GM20000 (cell line): ENCODE data around the gene EFNA5.

Experiments
- DNase-seq: peaks from one replicate; pipeline ENCODE4 v3.0.0; 2012; ENCODE audit warnings: low spot score
- TF ChIP-seq, protein P1 (sequence below): IDR thresholded peaks from 2 replicates; pipeline ENCODE4 v1.5.1; 2012; ENCODE audit warnings: mild to moderate bottlenecking, control low read depth; ENCODE audit errors: extremely low read depth, missing control alignments

Gene EFNA5

DNA sequence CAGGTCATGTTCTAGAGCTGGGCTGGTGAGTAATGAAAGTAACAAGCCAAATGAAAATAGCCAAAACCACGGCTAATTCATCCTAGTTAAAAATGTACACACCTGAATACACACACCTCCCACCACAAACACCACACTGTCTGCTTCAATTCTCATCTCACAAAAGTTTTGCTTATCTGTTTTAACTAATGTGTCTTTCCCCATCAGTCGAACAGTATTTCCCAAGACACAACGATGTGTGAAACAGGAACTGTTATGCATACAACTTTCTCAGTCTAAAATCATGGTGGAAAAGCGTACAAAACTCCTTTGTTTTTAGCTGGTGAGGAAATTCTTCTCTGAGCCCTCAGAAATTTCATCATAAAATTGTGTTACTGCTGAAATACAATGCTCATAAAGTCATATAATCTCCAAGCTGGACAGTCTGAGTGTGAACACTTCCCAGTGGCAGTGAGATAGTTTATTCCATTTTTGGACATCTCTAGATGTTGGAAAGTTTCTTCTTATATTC is 242.4 kb downstream of the EFNA5 start:
- no peak for DNase-seq

DNA sequence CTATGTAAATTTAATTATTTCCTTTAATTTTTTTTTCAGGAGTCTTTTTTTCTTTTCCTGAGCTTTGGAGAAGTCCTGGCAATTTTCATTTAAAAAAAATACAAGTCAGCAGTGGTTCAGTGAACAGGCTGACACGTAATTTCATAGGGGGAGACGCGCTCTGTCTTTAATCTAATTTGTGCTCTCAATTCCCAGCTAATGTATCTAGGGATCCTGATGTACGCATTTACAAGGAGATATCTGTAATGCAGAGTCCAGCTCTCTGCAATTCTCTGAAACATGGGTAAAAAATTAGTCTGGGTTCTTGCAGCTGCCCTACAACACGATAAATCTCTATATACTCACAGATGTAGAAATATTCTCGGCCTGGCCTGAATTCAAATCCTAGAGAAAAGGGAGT is 243.9 kb downstream of the EFNA5 start:
- TF ChIP-seq, protein P1, sequence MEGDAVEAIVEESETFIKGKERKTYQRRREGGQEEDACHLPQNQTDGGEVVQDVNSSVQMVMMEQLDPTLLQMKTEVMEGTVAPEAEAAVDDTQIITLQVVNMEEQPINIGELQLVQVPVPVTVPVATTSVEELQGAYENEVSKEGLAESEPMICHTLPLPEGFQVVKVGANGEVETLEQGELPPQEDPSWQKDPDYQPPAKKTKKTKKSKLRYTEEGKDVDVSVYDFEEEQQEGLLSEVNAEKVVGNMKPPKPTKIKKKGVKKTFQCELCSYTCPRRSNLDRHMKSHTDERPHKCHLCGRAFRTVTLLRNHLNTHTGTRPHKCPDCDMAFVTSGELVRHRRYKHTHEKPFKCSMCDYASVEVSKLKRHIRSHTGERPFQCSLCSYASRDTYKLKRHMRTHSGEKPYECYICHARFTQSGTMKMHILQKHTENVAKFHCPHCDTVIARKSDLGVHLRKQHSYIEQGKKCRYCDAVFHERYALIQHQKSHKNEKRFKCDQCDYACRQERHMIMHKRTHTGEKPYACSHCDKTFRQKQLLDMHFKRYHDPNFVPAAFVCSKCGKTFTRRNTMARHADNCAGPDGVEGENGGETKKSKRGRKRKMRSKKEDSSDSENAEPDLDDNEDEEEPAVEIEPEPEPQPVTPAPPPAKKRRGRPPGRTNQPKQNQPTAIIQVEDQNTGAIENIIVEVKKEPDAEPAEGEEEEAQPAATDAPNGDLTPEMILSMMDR = no peak
- DNase-seq = no peak

More for the DNA sequence above, 242.4 kb downstream of the EFNA5 start:
- TF ChIP-seq, protein P1 = no peak

DNA sequence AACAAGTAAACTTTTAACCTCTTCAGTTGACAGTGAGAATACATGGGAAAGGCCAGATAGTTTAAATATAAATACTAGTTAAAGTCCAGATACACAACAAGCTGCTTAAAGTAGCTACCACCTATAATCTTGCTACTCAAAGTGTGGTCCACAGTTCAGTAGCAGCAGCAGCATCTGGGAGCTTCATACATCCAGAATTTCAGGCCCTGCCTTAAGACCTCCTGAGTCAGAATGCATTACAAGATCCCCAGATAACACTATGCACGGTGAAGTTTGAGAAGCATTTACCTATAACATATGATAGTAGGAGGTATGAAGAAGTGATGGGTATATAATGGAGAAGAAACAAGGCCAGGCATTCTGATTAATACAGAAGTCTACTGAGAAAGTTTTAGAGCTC is 244.5 kb downstream of the EFNA5 start:
- DNase-seq = no peak
- TF ChIP-seq, protein P1 = no peak

DNA sequence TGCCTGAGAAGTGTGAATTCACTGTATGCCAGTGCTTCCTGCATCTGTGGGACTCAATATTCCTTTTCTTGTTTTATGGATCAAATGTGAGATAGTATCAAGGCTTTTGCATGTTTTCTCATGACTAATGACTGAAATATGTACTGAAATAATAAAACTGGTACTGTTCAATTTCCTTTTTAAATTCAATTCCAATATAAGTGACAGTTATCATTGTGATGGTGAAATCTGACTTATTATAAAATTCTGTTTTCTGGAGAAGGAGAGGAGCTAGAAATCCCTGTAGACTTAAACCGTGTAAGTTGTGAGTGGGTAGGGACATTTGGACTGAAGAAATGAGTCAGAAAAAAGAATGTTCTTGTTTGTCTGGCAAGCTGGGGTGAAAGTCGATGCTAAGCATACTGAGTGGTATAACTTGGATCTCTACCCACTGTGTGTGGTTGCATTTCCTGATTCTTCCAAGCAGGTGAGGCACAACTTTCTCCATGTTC is 245.2 kb downstream of the EFNA5 start:
- DNase-seq = no peak
- TF ChIP-seq, protein P1 = no peak

DNA sequence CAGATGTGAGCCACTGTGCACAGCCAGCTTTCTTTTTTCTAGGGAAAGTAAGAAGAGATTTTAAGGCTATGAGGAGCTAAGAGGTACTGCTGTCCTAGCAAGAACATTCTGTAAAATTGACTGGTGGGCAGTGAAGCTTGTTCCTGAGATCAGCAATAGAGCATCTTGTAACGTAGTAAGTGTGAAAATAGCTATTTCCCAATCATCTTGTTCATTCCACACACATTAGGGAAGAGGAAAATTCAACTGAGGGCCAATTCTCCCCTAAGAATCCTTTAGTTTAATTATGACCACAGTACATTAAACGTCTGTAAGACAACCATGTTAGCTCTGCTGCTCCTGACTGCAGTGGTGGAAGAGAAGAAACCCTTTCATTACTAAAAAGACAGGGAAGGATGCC is 246.2 kb downstream of the EFNA5 start:
- no peak for DNase-seq

DNA sequence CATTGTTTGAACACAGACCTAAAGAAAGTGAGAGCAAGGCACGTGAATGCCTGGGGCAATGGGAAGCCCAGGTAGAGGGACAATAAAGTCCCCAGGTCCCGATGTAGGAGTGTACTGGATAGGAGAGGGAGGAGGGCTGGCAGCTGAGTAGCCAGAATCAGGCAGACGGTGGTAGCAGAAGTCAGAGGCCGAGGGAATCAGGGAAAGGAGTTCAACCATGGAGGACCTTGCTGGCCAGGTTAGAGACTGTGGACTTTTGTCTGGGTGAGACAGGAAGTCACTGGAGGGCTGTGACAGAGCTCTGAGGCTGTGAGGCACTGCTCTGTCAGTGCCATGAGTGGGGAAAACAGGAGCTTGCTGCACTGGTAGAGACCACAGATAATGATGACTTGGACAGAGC is 248.2 kb downstream of the EFNA5 start:
- TF ChIP-seq, protein P1 = no peak
- no peak for DNase-seq

More for the DNA sequence above, 246.2 kb downstream of the EFNA5 start:
- TF ChIP-seq, protein P1 = no peak

DNA sequence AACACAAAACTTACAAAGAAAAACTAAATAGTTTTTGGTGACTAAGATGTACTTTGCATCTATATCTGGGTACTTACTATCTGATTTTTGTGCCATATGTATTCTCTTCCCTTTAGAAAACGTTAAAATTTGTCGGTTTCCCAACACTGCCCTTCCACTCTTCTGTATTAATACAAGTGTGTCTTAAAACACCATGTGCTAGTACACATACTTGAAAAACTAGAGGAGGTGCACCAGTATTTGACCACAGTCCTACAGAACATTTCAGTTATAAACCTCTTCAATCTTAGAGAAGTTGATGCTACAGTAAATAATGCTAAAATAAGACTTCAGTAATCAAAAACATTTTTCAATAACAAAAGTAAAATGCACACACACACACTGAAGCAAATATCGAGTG is 251.2 kb downstream of the EFNA5 start:
- no peak for DNase-seq
- TF ChIP-seq, protein P1 = no peak
